IPS-18c (cell line): ENCODE measurements around the gene RRM2.

Experiments used
- H3K4me3 ChIP-seq: 2 replicates; pipeline ENCODE4 v1.7.0; 2013; ENCODE audit warnings: low read depth, mild to moderate bottlenecking, low read length, moderate library complexity; ENCODE audit not compliant: insufficient read depth
- H3K9me3 ChIP-seq: one replicate; pipeline ENCODE4 v1.6.1; 2013; ENCODE audit warnings: mild to moderate bottlenecking, low read length, moderate library complexity; ENCODE audit not compliant: control insufficient read depth, insufficient read depth

Gene RRM2

GRCh38 chr2:10172033-10172871 is 49.7 kb downstream of the RRM2 start:
- Histone ChIP-seq H3K9me3 (no peaks in the 10 kb centered on the region), H3K4me3 (no peak overlapping the region)

GRCh38 chr2:10173258-10174005 is 50.9 kb downstream of the RRM2 start:
- Histone ChIP-seq H3K9me3 (no peaks in the 10 kb centered on the region), H3K4me3 (no peak overlapping the region)

DNA sequence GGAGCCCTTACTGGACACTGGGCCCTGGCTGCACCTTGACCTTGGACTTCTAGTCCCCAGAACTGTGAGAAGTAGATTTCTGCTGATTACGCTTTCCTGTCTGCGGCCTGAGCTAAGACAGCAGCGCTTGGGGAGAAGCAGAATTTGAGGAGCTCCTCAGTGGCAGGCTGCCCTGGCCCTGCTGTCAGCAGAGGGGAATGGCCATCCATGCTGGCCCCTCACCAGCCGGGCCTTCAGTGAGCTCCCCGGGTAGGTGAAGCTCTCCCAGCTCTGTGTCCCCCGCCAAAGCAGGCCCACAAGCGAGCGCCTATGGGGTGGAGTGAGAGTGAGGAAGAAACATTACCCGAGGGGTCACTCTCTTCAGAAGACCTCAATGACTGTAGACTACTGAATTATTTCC is 51.6 kb downstream of the RRM2 start:
- Histone ChIP-seq H3K9me3 (no peaks in the 10 kb centered on the region), H3K4me3 (no peak overlapping the region)

GRCh38 chr2:10175441-10175840 is 52.9 kb downstream of the RRM2 start:
- peaks cover 3% of the 10 kb centered on the region for H3K9me3 ChIP-seq
- H3K4me3 ChIP-seq, result no peak overlapping the region

GRCh38 chr2:10178751-10179150 is 56.2 kb downstream of the RRM2 start:
- Histone ChIP-seq H3K9me3 (peaks cover 3% of the 10 kb centered on the region), H3K4me3 (no peak overlapping the region)

DNA sequence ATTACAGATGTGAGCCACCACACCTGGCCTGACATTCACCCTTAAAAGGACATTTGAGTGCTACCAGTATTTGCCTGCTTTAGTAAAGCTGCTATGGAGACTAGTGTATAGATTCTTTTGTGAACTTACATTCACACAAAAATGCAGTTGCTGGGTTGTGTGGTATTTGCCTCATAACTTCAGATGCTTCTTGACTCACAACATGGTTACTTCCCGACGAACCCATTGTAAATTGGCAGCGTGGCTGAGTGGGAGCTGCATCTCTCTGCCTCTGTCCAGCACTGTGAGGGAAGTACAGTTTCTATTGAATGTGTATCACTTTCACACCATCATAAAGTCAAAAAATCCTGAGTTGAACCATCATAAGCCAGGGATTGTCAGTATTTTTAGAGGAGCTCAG is 56.9 kb downstream of the RRM2 start:
- Histone ChIP-seq H3K4me3 (no peak overlapping the region), H3K9me3 (peaks cover 3% of the 10 kb centered on the region)

DNA sequence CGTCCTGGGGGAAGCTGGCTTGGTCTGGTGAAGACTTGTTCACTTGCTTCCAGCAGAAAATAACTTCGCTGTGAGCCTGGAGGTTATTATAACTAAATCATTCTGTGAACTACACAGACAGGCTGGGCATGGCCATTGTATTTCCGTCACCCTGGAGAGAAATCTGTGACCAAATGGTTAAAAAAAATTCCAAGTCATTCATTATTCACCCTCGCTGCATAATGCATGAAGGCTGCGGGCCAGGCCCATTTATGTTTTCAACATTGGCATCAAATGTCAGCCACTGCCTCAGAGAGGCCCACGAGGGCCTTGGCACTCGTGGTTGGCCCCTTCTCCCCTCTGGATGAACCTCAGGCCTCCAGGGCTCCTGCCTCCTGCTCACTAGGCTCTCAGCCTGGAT is 57.7 kb downstream of the RRM2 start:
- Histone ChIP-seq H3K9me3 (peaks cover 3% of the 10 kb centered on the region), H3K4me3 (no peak overlapping the region)
